ENCODE data around the gene CHD5.
A peak's percentile ranks its signal among the peaks of the same experiment; 100 is the strongest.

CHD5 gene

DNA sequence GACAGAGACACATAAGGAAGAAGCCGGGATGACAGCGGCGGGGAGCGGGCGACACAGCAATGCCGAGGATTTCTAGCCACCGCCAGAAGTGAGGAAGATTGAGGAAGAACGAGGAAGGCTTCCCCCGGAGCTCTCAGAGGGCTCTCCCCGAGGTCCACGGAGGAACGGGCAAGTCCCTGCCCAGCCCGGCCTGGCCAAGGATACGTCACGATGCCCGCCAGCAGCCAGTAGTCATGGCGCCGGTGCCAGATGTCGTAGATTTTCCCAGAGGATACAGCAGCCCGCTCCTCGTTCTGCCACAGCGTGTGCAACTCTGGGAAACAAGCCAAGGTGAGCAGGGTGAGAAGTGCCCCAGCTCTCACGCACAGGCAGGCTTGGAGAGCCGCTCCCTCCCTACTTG, 68.5 kb downstream of the CHD5 start:
- no peak overlapping the region for H3K4me3 ChIP-seq (ENCODE audit: low read depth, low read length)
- no peak for DNase-seq (ENCODE audit: low read depth)
- TF ChIP-seq CTCF (IDR thresholded peaks at IDR 0.05; ENCODE audit: low read depth, low read length) = no peak
- no peak for TF ChIP-seq MYC (IDR thresholded peaks at IDR 0.05; ENCODE audit: low read depth, low read length)
- no peak for TF ChIP-seq POLR2A (IDR thresholded peaks at IDR 0.05; ENCODE audit: extremely low read depth, insufficient read length)
- TF ChIP-seq, protein P1, sequence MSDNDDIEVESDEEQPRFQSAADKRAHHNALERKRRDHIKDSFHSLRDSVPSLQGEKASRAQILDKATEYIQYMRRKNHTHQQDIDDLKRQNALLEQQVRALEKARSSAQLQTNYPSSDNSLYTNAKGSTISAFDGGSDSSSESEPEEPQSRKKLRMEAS (IDR thresholded peaks at IDR 0.05; ENCODE audit: low read depth, low read length) = no peak

DNA sequence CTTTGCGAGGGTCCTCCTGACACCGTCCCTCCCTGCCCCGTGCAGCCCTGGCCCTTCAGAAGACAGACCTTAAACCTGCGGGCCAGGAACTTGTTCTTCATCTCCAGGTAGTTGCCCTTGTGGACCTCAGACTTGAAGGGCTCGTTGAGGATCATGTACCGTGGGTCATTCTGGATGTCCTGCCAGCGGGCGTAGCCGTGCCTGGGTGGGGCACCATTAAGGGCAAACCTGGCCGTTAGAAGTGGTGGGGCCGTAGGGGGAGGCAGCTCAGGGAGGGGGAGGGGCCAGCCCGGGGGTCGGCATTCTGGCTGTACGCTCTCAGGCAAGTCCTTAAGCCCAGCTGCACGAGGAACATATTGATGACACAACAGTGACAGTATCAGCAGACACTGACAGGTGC, 69.8 kb downstream of the CHD5 start:
- TF ChIP-seq MYC (IDR thresholded peaks at IDR 0.05; ENCODE audit: low read depth, low read length) (no peak), CTCF (IDR thresholded peaks at IDR 0.05; ENCODE audit: low read depth, low read length) (no peak), POLR2A (IDR thresholded peaks at IDR 0.05; ENCODE audit: extremely low read depth, insufficient read length) (no peak)
- TF ChIP-seq, protein P1 (IDR thresholded peaks at IDR 0.05; ENCODE audit: low read depth, low read length) = no peak
- H3K4me3 ChIP-seq (ENCODE audit: low read depth, low read length) = no peak overlapping the region
- no peak for DNase-seq (ENCODE audit: low read depth)

- DNase-seq (ENCODE audit: low read depth) = no peak
- TF ChIP-seq MYC (IDR thresholded peaks at IDR 0.05; ENCODE audit: low read depth, low read length) (no peak), POLR2A (IDR thresholded peaks at IDR 0.05; ENCODE audit: extremely low read depth, insufficient read length) (no peak), CTCF (IDR thresholded peaks at IDR 0.05; ENCODE audit: low read depth, low read length) (no peak)
- TF ChIP-seq, protein P1 (IDR thresholded peaks at IDR 0.05; ENCODE audit: low read depth, low read length) = no peak
- H3K4me3 ChIP-seq (ENCODE audit: low read depth, low read length) = no peak overlapping the region
These were observed 70.4 kb downstream of the CHD5 start for GRCh38 chr1:6109688-6110087.

GRCh38 chr1:6108937-6109614, 71.0 kb downstream of the CHD5 start:
- TF ChIP-seq, protein P1 (IDR thresholded peaks at IDR 0.05; ENCODE audit: low read depth, low read length) = no peak
- TF ChIP-seq MYC (IDR thresholded peaks at IDR 0.05; ENCODE audit: low read depth, low read length) (peak; percentile 24; the same call in 1 of the 2 replicates), POLR2A (IDR thresholded peaks at IDR 0.05; ENCODE audit: extremely low read depth, insufficient read length) (no peak), CTCF (IDR thresholded peaks at IDR 0.05; ENCODE audit: low read depth, low read length) (peak; percentile 67)
- no peak overlapping the region for H3K4me3 ChIP-seq (ENCODE audit: low read depth, low read length)
- DNase-seq (ENCODE audit: low read depth) = peak; percentile 75

- DNase-seq (ENCODE audit: low read depth) = no peak
- no peak overlapping the region for H3K4me3 ChIP-seq (ENCODE audit: low read depth, low read length)
- TF ChIP-seq POLR2A (IDR thresholded peaks at IDR 0.05; ENCODE audit: extremely low read depth, insufficient read length) (no peak), MYC (IDR thresholded peaks at IDR 0.05; ENCODE audit: low read depth, low read length) (no peak), CTCF (IDR thresholded peaks at IDR 0.05; ENCODE audit: low read depth, low read length) (no peak)
- TF ChIP-seq, protein P1 (IDR thresholded peaks at IDR 0.05; ENCODE audit: low read depth, low read length) = no peak
These were observed 71.6 kb downstream of the CHD5 start for GRCh38 chr1:6108476-6108875.
